ENCODE results near the gene KRT38. TPM values are rescaled to one million over a fixed set of nuclear protein-coding genes. Genes with fewer than 3 reads are reported as not detected.

Gene KRT38
- total and polyA plus RNA-seq, 3 donors from 2014 or later = not detected

DNA sequence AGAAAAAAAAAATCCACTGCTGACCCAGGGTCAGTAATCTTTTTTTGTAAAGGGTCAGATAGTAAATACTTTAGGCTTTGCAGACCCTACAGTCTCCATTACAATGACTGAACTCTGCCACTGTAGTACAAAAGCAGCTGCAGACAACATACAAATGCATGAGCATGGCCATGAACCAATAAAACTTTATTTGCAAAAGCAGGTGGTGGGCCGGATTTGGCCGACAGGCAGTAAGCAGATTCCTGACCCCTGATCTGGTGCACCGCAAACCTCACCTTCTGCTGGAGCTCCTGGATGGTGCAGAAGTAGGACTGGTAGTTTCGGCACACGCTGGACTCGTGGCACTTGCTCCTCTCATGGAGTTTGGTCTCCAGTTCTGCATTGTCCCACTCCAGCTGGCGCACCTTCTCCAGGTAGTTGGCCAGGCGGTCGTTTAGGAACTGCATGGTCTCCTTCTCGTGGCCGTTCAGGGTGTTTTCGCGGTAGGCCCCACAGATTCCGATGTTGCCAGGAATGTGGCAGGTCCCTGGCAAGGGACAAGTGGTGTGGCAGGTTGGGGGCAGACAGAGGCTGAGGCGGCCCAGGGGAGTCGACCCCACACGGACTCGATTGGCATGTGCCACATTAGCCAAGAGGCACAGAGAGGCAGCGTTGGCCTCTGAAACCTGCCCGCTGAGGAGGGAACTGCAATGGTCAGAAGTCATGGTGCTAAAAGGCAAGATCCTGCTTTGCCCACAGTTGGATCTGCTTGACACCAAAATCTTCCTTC lies 29.5 kb downstream of the KRT38 start:
- H3K27me3 ChIP-seq = no peaks in the 10 kb centered on the region
- H3K36me3 ChIP-seq (ENCODE audit: low read depth, missing control alignments) = no peaks in the 10 kb centered on the region
- H3K4me1 ChIP-seq = peaks cover 13% of the 10 kb centered on the region
- intact Hi-C loops (cut with DNase I; ENCODE audit: low total_unique reads) = no loop called here
- no peak overlapping the region for H3K4me3 ChIP-seq
- 85 to 93% methylated on average over 13 to 20 of the region's 20 CpGs for WGBS, 2 donors
- TF ChIP-seq, protein P1, sequence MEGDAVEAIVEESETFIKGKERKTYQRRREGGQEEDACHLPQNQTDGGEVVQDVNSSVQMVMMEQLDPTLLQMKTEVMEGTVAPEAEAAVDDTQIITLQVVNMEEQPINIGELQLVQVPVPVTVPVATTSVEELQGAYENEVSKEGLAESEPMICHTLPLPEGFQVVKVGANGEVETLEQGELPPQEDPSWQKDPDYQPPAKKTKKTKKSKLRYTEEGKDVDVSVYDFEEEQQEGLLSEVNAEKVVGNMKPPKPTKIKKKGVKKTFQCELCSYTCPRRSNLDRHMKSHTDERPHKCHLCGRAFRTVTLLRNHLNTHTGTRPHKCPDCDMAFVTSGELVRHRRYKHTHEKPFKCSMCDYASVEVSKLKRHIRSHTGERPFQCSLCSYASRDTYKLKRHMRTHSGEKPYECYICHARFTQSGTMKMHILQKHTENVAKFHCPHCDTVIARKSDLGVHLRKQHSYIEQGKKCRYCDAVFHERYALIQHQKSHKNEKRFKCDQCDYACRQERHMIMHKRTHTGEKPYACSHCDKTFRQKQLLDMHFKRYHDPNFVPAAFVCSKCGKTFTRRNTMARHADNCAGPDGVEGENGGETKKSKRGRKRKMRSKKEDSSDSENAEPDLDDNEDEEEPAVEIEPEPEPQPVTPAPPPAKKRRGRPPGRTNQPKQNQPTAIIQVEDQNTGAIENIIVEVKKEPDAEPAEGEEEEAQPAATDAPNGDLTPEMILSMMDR (IDR thresholded peaks at IDR 0.05) = no peak
- TF ChIP-seq POLR2A (IDR thresholded peaks at IDR 0.05) = no peak
- no peak overlapping the region for H3K27ac ChIP-seq
- no peak for DNase-seq
- no peaks in the 10 kb centered on the region for H3K9me3 ChIP-seq

DNA sequence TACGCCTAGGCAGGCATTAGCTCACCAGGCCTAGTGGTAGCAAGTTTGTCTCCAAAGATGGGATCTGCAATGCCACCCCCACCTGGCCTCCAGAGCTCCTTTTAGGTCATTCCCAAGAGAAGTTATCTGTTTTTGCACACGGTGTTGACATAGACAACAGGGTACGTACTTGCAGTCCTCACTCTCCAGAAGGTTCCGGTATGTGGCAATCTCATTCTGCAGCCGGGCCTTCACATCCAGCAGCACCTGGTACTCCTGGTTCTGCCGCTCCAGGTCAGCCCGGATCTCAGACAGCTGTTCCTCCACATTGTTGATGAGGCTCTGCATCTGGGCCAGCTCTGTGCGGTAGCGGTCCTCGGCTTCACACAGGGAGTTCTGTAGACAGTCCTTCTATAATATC lies 33.6 kb downstream of the KRT38 start:
- intact Hi-C loops (cut with DNase I; ENCODE audit: low total_unique reads) = no loop called here
- TF ChIP-seq, protein P1 (IDR thresholded peaks at IDR 0.05) = no peak
- TF ChIP-seq POLR2A (IDR thresholded peaks at IDR 0.05) = no peak
- Histone ChIP-seq H3K9me3 (no peaks in the 10 kb centered on the region), H3K4me1 (no peaks in the 10 kb centered on the region), H3K27ac (no peak overlapping the region), H3K36me3 (ENCODE audit: low read depth, missing control alignments) (no peaks in the 10 kb centered on the region), H3K4me3 (no peak overlapping the region), H3K27me3 (no peaks in the 10 kb centered on the region)
- 90 to 94% methylated on average over 10 of the region's 10 CpGs for WGBS, 2 donors
- DNase-seq = no peak

DNA sequence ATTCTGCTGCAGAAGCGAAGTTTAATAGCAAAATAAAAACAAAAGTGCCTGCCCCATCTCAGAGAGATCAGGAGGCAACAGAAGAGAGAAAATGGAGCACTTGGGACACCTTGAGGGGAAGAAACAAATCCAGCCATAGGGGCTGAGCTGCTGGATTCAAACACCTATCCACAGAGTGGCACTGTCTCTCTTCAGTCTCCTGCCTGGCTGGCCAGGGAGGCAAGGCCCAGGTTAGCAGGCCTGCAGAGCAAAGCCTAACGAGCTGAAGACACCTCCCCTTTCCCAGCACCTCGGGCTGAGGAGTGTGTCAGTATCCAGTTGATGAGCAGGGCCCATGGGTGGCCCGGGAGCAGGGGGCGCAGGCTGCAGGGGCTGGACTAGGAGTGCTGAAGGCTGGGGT lies 34.6 kb downstream of the KRT38 start:
- TF ChIP-seq, protein P1 (IDR thresholded peaks at IDR 0.05) = no peak
- no peak for TF ChIP-seq POLR2A (IDR thresholded peaks at IDR 0.05)
- Histone ChIP-seq H3K4me1 (no peaks in the 10 kb centered on the region), H3K4me3 (no peak overlapping the region), H3K9me3 (no peaks in the 10 kb centered on the region), H3K27me3 (no peaks in the 10 kb centered on the region), H3K27ac (no peak overlapping the region), H3K36me3 (ENCODE audit: low read depth, missing control alignments) (no peaks in the 10 kb centered on the region)
- DNase-seq = no peak
- intact Hi-C loops (cut with DNase I; ENCODE audit: low total_unique reads) = no loop called here
- 55 to 66% methylated on average over 3 to 5 of the region's 5 CpGs for WGBS, 2 donors

DNA sequence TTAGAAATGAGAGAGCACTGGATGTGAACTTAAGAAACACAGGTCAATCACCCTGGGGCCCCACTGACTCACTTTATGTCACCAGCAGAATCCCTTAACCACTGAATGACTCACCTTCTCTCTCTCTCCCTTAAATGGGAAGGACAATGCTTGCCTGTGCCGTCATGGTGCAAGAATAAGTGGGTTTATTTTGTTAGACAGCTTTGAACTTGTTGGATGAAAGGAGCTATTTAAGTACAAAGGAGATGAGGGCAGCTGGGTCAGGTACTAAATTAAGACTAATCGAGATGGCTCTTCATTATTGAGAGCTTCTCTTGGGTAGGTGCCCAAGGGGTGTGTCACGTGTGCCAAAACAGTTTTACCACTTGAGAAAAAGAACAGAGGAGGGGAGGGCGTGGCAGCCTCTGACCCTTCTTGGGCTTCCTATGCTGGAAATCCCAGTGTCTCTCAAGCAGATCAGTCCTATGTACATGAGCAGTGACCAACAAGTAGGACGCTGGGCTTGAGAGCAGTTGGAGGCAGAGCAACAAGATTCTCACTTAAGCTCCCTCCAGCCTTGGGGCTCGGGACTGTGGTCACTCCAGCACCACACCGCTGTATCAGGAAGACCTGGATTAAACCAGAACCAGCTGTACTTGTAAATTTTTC lies 36.6 kb downstream of the KRT38 start:
- no peaks in the 10 kb centered on the region for H3K9me3 ChIP-seq
- intact Hi-C loops (cut with DNase I; ENCODE audit: low total_unique reads) = no loop called here
- no peaks in the 10 kb centered on the region for H3K4me1 ChIP-seq
- H3K27ac ChIP-seq = no peak overlapping the region
- H3K36me3 ChIP-seq (ENCODE audit: low read depth, missing control alignments) = no peaks in the 10 kb centered on the region
- 71 to 74% methylated on average over 7 of the region's 7 CpGs for WGBS, 2 donors
- DNase-seq = no peak
- H3K4me3 ChIP-seq = no peak overlapping the region
- H3K27me3 ChIP-seq = no peaks in the 10 kb centered on the region
- no peak for TF ChIP-seq POLR2A (IDR thresholded peaks at IDR 0.05)
- TF ChIP-seq, protein P1 (IDR thresholded peaks at IDR 0.05) = no peak

Measured in testis (tissue), 3 donors.